PC-3 (cell line): ENCODE measurements around the gene HEXIM1.

ENCODE experiments used
- CTCF ChIP-seq: fragments of 300-600 bp; sonication (generic); conservative IDR thresholded peaks from 2 replicates; pipeline ENCODE4 v1.5.1; 2017; ENCODE audit warnings: antibody characterized with exemption, low read depth, mild to moderate bottlenecking, low read length
- EZH2 ChIP-seq: fragments of 300-600 bp; sonication (generic); IDR thresholded peaks from one replicate; pipeline ENCODE4 v1.6.1; 2017; ENCODE audit warnings: antibody characterized with exemption, mild to moderate bottlenecking, low read length; ENCODE audit not compliant: unreplicated experiment

- TF ChIP-seq CTCF (no peak), EZH2 (no peak)
Measured at GRCh38 chr17:45106096-45106495, 42.2 kb upstream of the HEXIM1 start.
